Urothelium cell line (cell line): ENCODE measurements around the gene NPIPA1.
"Not testable (repeated sequence)": the region's sequence is repeated elsewhere in the genome, so short reads cannot be mapped to it uniquely, and the experiment has no call there.

Source experiments
- DNase-seq: peaks from one replicate; pipeline ENCODE4 v3.0.0; 2011; ENCODE audit warnings: low spot score, mixed read lengths
- FAIRE-seq: peaks from 2 replicates; lab custom pipeline; 2011; peaks lifted over from hg19 to GRCh38; lab: Jason Lieb, UNC

The NPIPA1 gene

GRCh38 chr16:14975418-14976194 lies 38.4 kb downstream of the NPIPA1 start:
- DNase-seq, FAIRE-seq: not testable (repeated sequence)

- not testable (repeated sequence) for FAIRE-seq, DNase-seq
Observed at GRCh38 chr16:14976971-14977736, 39.9 kb downstream of the NPIPA1 start.

- not testable (repeated sequence) for FAIRE-seq, DNase-seq
Observed at GRCh38 chr16:14978281-14978680, 41.0 kb downstream of the NPIPA1 start.

- DNase-seq, FAIRE-seq: not testable (repeated sequence)
Observed at GRCh38 chr16:14978908-14979307, 41.7 kb downstream of the NPIPA1 start.

- not testable (repeated sequence) for DNase-seq, FAIRE-seq
Observed at GRCh38 chr16:14981234-14981633, 44.0 kb downstream of the NPIPA1 start.

- not testable (repeated sequence) for DNase-seq, FAIRE-seq
Observed at GRCh38 chr16:14982521-14982920, 45.3 kb downstream of the NPIPA1 start.

- peak; percentile 61 for FAIRE-seq
- not testable (repeated sequence) for DNase-seq
Observed at GRCh38 chr16:14988092-14988491, 50.8 kb downstream of the NPIPA1 start.

- not testable (repeated sequence) for FAIRE-seq, DNase-seq
Observed at GRCh38 chr16:14988661-14989191, 51.5 kb downstream of the NPIPA1 start.

- DNase-seq, FAIRE-seq: not testable (repeated sequence)
Observed at GRCh38 chr16:14989291-14990281, 52.3 kb downstream of the NPIPA1 start.

- DNase-seq: not testable (repeated sequence)
Observed at GRCh38 chr16:14993277-14994151, 56.3 kb downstream of the NPIPA1 start.

GRCh38 chr16:14996702-14997101 lies 59.5 kb downstream of the NPIPA1 start:
- not testable (repeated sequence) for FAIRE-seq, DNase-seq

More at GRCh38 chr16:14993277-14994151, 56.3 kb downstream of the NPIPA1 start:
- not testable (repeated sequence) for FAIRE-seq

GRCh38 chr16:14998300-14998699 lies 61.1 kb downstream of the NPIPA1 start:
- FAIRE-seq, DNase-seq: not testable (repeated sequence)

- FAIRE-seq, DNase-seq: not testable (repeated sequence)
Observed at GRCh38 chr16:14999845-15000244, 62.6 kb downstream of the NPIPA1 start.
